SK-N-SH (cell line): Measurements from ENCODE around the gene PELI1. TPM values are rescaled to one million over a fixed set of nuclear protein-coding genes. Genes with fewer than 3 reads are reported as not detected.

Source experiments
- CTCF ChIA-PET: fragments of 300-600, 350-600 bp; formaldehyde crosslinking; extraction: SDS; loops from one replicate; lab custom pipeline; 2021; lab: Yijun Ruan, JAX
- POLR2A ChIA-PET: fragments of 350-600 bp; sonication (Branson Sonifier 250); formaldehyde crosslinking; extraction: SDS; loops from one replicate; lab custom pipeline; 2020; ENCODE audit warnings: antibody characterized with exemption, inconsistent platforms; lab: Yijun Ruan, JAX
- DNase-seq: peaks from one replicate; pipeline ENCODE4 v3.0.0; 2012
- H2AFZ ChIP-seq: fragments of 200-600 bp; sonication (generic); 2 replicates; pipeline ENCODE4 v1.8.1; 2016; ENCODE audit warnings: antibody characterized with exemption, mild to moderate bottlenecking, low read depth
- H3F3A ChIP-seq: fragments of 200-600 bp; sonication (generic); replicated peaks from 2 replicates; pipeline ENCODE3; 2016; ENCODE audit warnings: antibody characterized with exemption, mild to moderate bottlenecking; ENCODE audit not compliant: insufficient read depth
- H3K27ac ChIP-seq, 2 experiments: fragments of 200-500 bp in 1 of 2; fragments of 200-600 bp in 1 of 2; sonication (Bioruptor generic) in 1 of 2; sonication (generic), shearing (Covaris generic) in 1 of 2; 2 replicates each; pipeline versions ENCODE4 v1.5.1 to v1.6.1; 2014 to 2016; ENCODE audit warnings: low read depth in 2 of 2, inconsistent platforms in 1 of 2, low read length in 1 of 2, mild to moderate bottlenecking in 1 of 2, mixed read lengths in 1 of 2
- H3K27me3 ChIP-seq: fragments of 200-600 bp; sonication (generic), shearing (Covaris generic); 2 replicates; pipeline ENCODE4 v1.6.1; 2016; ENCODE audit warnings: mixed run types; ENCODE audit not compliant: insufficient read depth
- H3K36me3 ChIP-seq, 2 experiments: fragments of 200-500 bp in 1 of 2; fragments of 200-600 bp in 1 of 2; sonication (Bioruptor generic) in 1 of 2; sonication (generic) in 1 of 2; replicated peaks in 1 of 2; 2 replicates each; pipeline versions ENCODE3 to v1.5.1; 2014 to 2016; ENCODE audit warnings: low read length in 1 of 2, mild to moderate bottlenecking in 1 of 2; ENCODE audit not compliant: insufficient read depth in 2 of 2, control insufficient read depth in 1 of 2
- H3K4me1 ChIP-seq, 2 experiments: fragments of 200-500 bp in 1 of 2; fragments of 200-600 bp in 1 of 2; sonication (Bioruptor generic) in 1 of 2; sonication (generic), shearing (Covaris generic) in 1 of 2; 2 replicates each; pipeline versions ENCODE4 v1.5.1 to v1.6.1; 2014 to 2016; ENCODE audit warnings: low read depth in 1 of 2, low read length in 1 of 2, mixed run types in 1 of 2; ENCODE audit not compliant: insufficient read depth in 2 of 2, control insufficient read depth in 1 of 2
- H3K4me2 ChIP-seq: fragments of 200-600 bp; sonication (generic), shearing (Covaris generic); 2 replicates; pipeline ENCODE4 v1.6.1; 2017; ENCODE audit warnings: mixed run types
- H3K4me3 ChIP-seq, 2 experiments: fragments of 200-500 bp in 1 of 2; fragments of 200-600 bp in 1 of 2; sonication (Bioruptor generic) in 1 of 2; sonication (generic), shearing (Covaris generic) in 1 of 2; 2 replicates each; pipeline versions ENCODE4 v1.5.1 to v1.8.1; 2014 to 2016; ENCODE audit warnings: low read depth in 2 of 2, inconsistent platforms in 1 of 2, low read length in 1 of 2, mild to moderate bottlenecking in 1 of 2, mixed read lengths in 1 of 2, moderate library complexity in 1 of 2
- H3K79me2 ChIP-seq: fragments of 200-600 bp; sonication (generic); 2 replicates; pipeline ENCODE4 v1.8.1; 2017; ENCODE audit warnings: mild to moderate bottlenecking; ENCODE audit not compliant: insufficient read depth
- H3K9ac ChIP-seq: fragments of 200-600 bp; sonication (generic); 2 replicates; pipeline ENCODE4 v1.6.1; 2017; ENCODE audit warnings: mixed run types
- H3K9me2 ChIP-seq: fragments of 200-600 bp; sonication (generic); 2 replicates; pipeline ENCODE4 v1.6.1; 2017; ENCODE audit warnings: mixed run types
- H3K9me3 ChIP-seq: fragments of 200-600 bp; sonication (generic); 2 replicates; pipeline ENCODE4 v1.6.1; 2017; ENCODE audit warnings: mixed run types, mild to moderate bottlenecking, moderate library complexity
- H4K20me1 ChIP-seq: fragments of 200-600 bp; sonication (generic); 2 replicates; pipeline ENCODE4 v1.6.1; 2017; ENCODE audit warnings: mild to moderate bottlenecking, mixed run types; ENCODE audit not compliant: insufficient read depth
- CHD2 ChIP-seq: fragments of 150-350 bp; IDR thresholded peaks from 2 replicates; pipeline ENCODE4 v1.6.1; 2018; ENCODE audit warnings: low read length; ENCODE audit not compliant: partially characterized antibody
- ELF1 ChIP-seq: IDR thresholded peaks from 2 replicates; pipeline ENCODE4 v1.4.0; 2012
- FOXJ3 ChIP-seq: sonication (generic); formaldehyde crosslinking; IDR thresholded peaks from 2 replicates; pipeline ENCODE4 v1.5.1; 2020; ENCODE audit warnings: mild to moderate bottlenecking, missing genetic modification reagents
- FOXM1 ChIP-seq: IDR thresholded peaks from 2 replicates; pipeline ENCODE4 v1.4.0; 2012; ENCODE audit warnings: low read depth, mild to moderate bottlenecking
- JUND ChIP-seq: IDR thresholded peaks from 2 replicates; pipeline ENCODE4 v1.4.0; 2012
- MEF2A ChIP-seq: IDR thresholded peaks from 2 replicates; pipeline ENCODE4 v1.4.0; 2012; ENCODE audit warnings: low read depth, borderline replicate concordance
- PBX3 ChIP-seq: IDR thresholded peaks from 2 replicates; pipeline ENCODE4; 2012
- RAD21 ChIP-seq: IDR thresholded peaks from 2 replicates; pipeline ENCODE4 v1.6.1; 2012; ENCODE audit warnings: mild to moderate bottlenecking, low read length
- RFX5 ChIP-seq: IDR thresholded peaks from 2 replicates; pipeline ENCODE4 v1.6.1; 2012; ENCODE audit warnings: mild to moderate bottlenecking, improper control_type of control experiment, low read length
- RXRA ChIP-seq: IDR thresholded peaks from 2 replicates; pipeline ENCODE4 v1.4.0; 2012; ENCODE audit warnings: low read depth, mild to moderate bottlenecking, borderline replicate concordance
- SMC3 ChIP-seq: IDR thresholded peaks from 2 replicates; pipeline ENCODE4 v1.6.1; 2012; ENCODE audit warnings: low read depth, low read length, improper control_type of control experiment
- TCF12 ChIP-seq: IDR thresholded peaks from 2 replicates; pipeline ENCODE4 v1.4.0; 2012
- USF2 ChIP-seq: fragments of 150-350 bp; IDR thresholded peaks from 2 replicates; pipeline ENCODE4 v1.6.1; 2017; ENCODE audit warnings: antibody characterized with exemption, low read length, low read depth, borderline replicate concordance
- WGBS: methylation state at CpG from one replicate; pipeline ENCODE4 v1.1.6; 2017; ENCODE audit warnings: low lambda C conversion rate; 5-methylcytosine and 5-hydroxymethylcytosine counted together
- polyA plus RNA-seq, 3 experiments: library from polyadenylated mRNA; depleted of rRNA; stranded (reverse); fragments of >200 nt; gene quantifications; 2 replicates each; pipeline ENCODE4 v1.2.3, GENCODE V29; 2012
- TF ChIP-seq, protein P1 (sequence below): IDR thresholded peaks from 2 replicates; pipeline ENCODE4 v1.4.0; 2012; ENCODE audit warnings: low read depth, borderline replicate concordance
- TF ChIP-seq, protein P2 (sequence below): fragments of 200-600 bp; sonication (generic); IDR thresholded peaks from 2 replicates; pipeline ENCODE4 v1.6.1; 2017; ENCODE audit warnings: antibody characterized with exemption, mild to moderate bottlenecking, moderate library complexity

The PELI1 gene
- polyA plus RNA-seq, 1 of the 3 experiments (the other 2 are of a cell fraction), result 4.2 TPM

GRCh38 chr2:64119369-64119768, 24.9 kb downstream of the PELI1 start (continued):
- TF ChIP-seq, protein P1, sequence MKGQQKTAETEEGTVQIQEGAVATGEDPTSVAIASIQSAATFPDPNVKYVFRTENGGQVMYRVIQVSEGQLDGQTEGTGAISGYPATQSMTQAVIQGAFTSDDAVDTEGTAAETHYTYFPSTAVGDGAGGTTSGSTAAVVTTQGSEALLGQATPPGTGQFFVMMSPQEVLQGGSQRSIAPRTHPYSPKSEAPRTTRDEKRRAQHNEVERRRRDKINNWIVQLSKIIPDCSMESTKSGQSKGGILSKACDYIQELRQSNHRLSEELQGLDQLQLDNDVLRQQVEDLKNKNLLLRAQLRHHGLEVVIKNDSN, result no peak
- TF ChIP-seq ELF1, result no peak
- TF ChIP-seq, protein P2, sequence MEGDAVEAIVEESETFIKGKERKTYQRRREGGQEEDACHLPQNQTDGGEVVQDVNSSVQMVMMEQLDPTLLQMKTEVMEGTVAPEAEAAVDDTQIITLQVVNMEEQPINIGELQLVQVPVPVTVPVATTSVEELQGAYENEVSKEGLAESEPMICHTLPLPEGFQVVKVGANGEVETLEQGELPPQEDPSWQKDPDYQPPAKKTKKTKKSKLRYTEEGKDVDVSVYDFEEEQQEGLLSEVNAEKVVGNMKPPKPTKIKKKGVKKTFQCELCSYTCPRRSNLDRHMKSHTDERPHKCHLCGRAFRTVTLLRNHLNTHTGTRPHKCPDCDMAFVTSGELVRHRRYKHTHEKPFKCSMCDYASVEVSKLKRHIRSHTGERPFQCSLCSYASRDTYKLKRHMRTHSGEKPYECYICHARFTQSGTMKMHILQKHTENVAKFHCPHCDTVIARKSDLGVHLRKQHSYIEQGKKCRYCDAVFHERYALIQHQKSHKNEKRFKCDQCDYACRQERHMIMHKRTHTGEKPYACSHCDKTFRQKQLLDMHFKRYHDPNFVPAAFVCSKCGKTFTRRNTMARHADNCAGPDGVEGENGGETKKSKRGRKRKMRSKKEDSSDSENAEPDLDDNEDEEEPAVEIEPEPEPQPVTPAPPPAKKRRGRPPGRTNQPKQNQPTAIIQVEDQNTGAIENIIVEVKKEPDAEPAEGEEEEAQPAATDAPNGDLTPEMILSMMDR, result no peak
- no peak for TF ChIP-seq FOXM1
- no peak for TF ChIP-seq JUND
- no peak for TF ChIP-seq RXRA
- no peak for TF ChIP-seq SMC3
- TF ChIP-seq MEF2A, result no peak
- TF ChIP-seq USF2, result no peak
- no peak for TF ChIP-seq FOXJ3 (CRISPR knock-in tag)
- no peak for TF ChIP-seq RFX5
- no peak for TF ChIP-seq CHD2

- CTCF ChIA-PET, result no interaction called here
Observed at GRCh38 chr2:64115808-64116598, 28.2 kb downstream of the PELI1 start.

More at GRCh38 chr2:64115808-64116598, 28.2 kb downstream of the PELI1 start:
- H3F3A ChIP-seq, result peaks cover 20% of the 10 kb centered on the region
- 72% methylated on average over 2 of the region's 2 CpGs for WGBS
- no peaks in the 10 kb centered on the region for H3K27me3 ChIP-seq
- TF ChIP-seq TCF12, result no peak
- TF ChIP-seq RAD21, result no peak
- TF ChIP-seq PBX3, result no peak
- no peak for TF ChIP-seq FOXJ3 (CRISPR knock-in tag)
- H2AFZ ChIP-seq, result no peak overlapping the region
- DNase-seq, result no peak
- no peaks in the 10 kb centered on the region for H3K36me3 ChIP-seq
- no peaks in the 10 kb centered on the region for H4K20me1 ChIP-seq
- POLR2A ChIA-PET, result no interaction called here
- H3K9ac ChIP-seq, result no peak overlapping the region
- peak overlapping the region in 1 of 2 experiments; percentile 86; a peak in 2 of 4 replicates for H3K27ac ChIP-seq
- peaks cover 69% of the 10 kb centered on the region for H3K79me2 ChIP-seq
- no peak overlapping the region for H3K4me2 ChIP-seq
- H3K4me1 ChIP-seq, result peaks cover 9 to 39% of the 10 kb centered on the region in 2 experiments
- no peak overlapping the region for H3K4me3 ChIP-seq
- H3K9me3 ChIP-seq, result no peaks in the 10 kb centered on the region
- H3K9me2 ChIP-seq, result no peaks in the 10 kb centered on the region
